HepG2 (cell line): ENCODE measurements around the gene SLC38A3. TPM values are rescaled to one million over a fixed set of nuclear protein-coding genes. Genes with fewer than 3 reads are reported as not detected.

Experiments
- AKNA ChIP-seq: sonication (generic); formaldehyde crosslinking; IDR thresholded peaks from 2 replicates; pipeline ENCODE4 v1.4.0; 2020; ENCODE audit warnings: missing genetic modification reagents, borderline replicate concordance
- CENPBD1 ChIP-seq: sonication (generic); formaldehyde crosslinking; IDR thresholded peaks from 2 replicates; pipeline ENCODE4 v1.8.0; 2022; ENCODE audit warnings: missing genetic modification reagents, low read depth, mild to moderate bottlenecking, borderline replicate concordance
- CENPX ChIP-seq: sonication (generic); formaldehyde crosslinking; IDR thresholded peaks from 2 replicates; pipeline ENCODE4 v1.9.0; 2021; ENCODE audit warnings: mild to moderate bottlenecking, missing genetic modification reagents, moderate library complexity
- DRAP1 ChIP-seq: IDR thresholded peaks from 2 replicates; pipeline ENCODE4 v1.6.1; 2016; ENCODE audit warnings: missing genetic modification reagents, missing compliant biosample characterization
- E2F1 ChIP-seq: sonication (generic); formaldehyde crosslinking; IDR thresholded peaks from 2 replicates; pipeline ENCODE4 v1.5.0; 2020; ENCODE audit warnings: missing genetic modification reagents
- GABPB1 ChIP-seq: IDR thresholded peaks from 2 replicates; pipeline ENCODE4 v1.6.1; 2016; ENCODE audit warnings: mild to moderate bottlenecking, missing genetic modification reagents, moderate library complexity, missing compliant biosample characterization
- GATAD2A ChIP-seq: IDR thresholded peaks from 2 replicates; pipeline ENCODE4 v1.6.1; 2016
- KLF12 ChIP-seq: sonication (generic); formaldehyde crosslinking; IDR thresholded peaks from 2 replicates; pipeline ENCODE4 v1.4.0; 2020; ENCODE audit warnings: missing genetic modification reagents, borderline replicate concordance
- MLLT10 ChIP-seq: sonication (generic); formaldehyde crosslinking; IDR thresholded peaks from 2 replicates; pipeline ENCODE4 v1.4.0; 2020; ENCODE audit warnings: missing genetic modification reagents
- MTERF4 ChIP-seq: sonication (generic); formaldehyde crosslinking; IDR thresholded peaks from 2 replicates; pipeline ENCODE4 v1.8.0; 2023; ENCODE audit warnings: mild to moderate bottlenecking, missing genetic modification reagents
- NONO ChIP-seq, 2 experiments: fragments of 450-650 bp in 1 of 2; sonication (generic) in 1 of 2; formaldehyde crosslinking in 1 of 2; IDR thresholded peaks in 1 of 2; conservative IDR thresholded peaks in 1 of 2; 2 replicates each; pipeline versions ENCODE4 v1.6.1 to v1.8.0; 2017 to 2022; ENCODE audit warnings: mild to moderate bottlenecking in 1 of 2, missing genetic modification reagents in 1 of 2, moderate library complexity in 1 of 2
- PCBP2 ChIP-seq: fragments of 200-400 bp; formaldehyde crosslinking; optimal IDR thresholded peaks from 2 replicates; pipeline ENCODE3; 2018; ENCODE audit warnings: low read length, low read depth; ENCODE audit not compliant: poor library complexity, severe bottlenecking
- TFDP1 ChIP-seq: IDR thresholded peaks from 2 replicates; pipeline ENCODE4 v1.6.1; 2016; ENCODE audit warnings: missing compliant biosample characterization, missing genetic modification reagents, borderline replicate concordance
- ZFP91 ChIP-seq: sonication (generic); formaldehyde crosslinking; IDR thresholded peaks from 2 replicates; pipeline ENCODE4 v1.9.0; 2022; ENCODE audit warnings: missing genetic modification reagents, mild to moderate bottlenecking, borderline replicate concordance
- ZIK1 ChIP-seq: sonication (generic); formaldehyde crosslinking; IDR thresholded peaks from 2 replicates; pipeline ENCODE4 v1.5.0; 2020; ENCODE audit warnings: mild to moderate bottlenecking, low read depth, missing genetic modification reagents, borderline replicate concordance
- ZNF230 ChIP-seq: sonication (generic); formaldehyde crosslinking; IDR thresholded peaks from 2 replicates; pipeline ENCODE4 v1.4.0; 2020; ENCODE audit warnings: mild to moderate bottlenecking, missing genetic modification reagents
- ZNF605 ChIP-seq: sonication (generic); formaldehyde crosslinking; IDR thresholded peaks from 2 replicates; pipeline ENCODE4 v1.8.0; 2022; ENCODE audit warnings: mild to moderate bottlenecking, missing genetic modification reagents
- ZNF615 ChIP-seq: sonication (generic); formaldehyde crosslinking; IDR thresholded peaks from 2 replicates; pipeline ENCODE4 v1.5.0; 2020; ENCODE audit warnings: mild to moderate bottlenecking, missing genetic modification reagents, borderline replicate concordance
- ZNF790 ChIP-seq: sonication (generic); formaldehyde crosslinking; IDR thresholded peaks from 2 replicates; pipeline ENCODE4 v1.8.0; 2022; ENCODE audit warnings: missing genetic modification reagents, mild to moderate bottlenecking, borderline replicate concordance
- polyA plus RNA-seq, 8 experiments: library from polyadenylated mRNA; depleted of rRNA in 3 of 8; stranded (reverse) in 7 of 8; unstranded in 1 of 8; fragments of >200 nt; fragmentation: Illumina TruSeq in 4 of 8; extraction: Trizol in 4 of 8; gene quantifications; 2 replicates each; pipeline versions ENCODE4 v1.2.1 to v1.2.3, GENCODE V29; 2011 to 2016; ENCODE audit warnings: low read depth in 4 of 8, missing spikeins in 1 of 8, mixed read lengths in 1 of 8; ENCODE audit not compliant: insufficient read depth in 1 of 8
- total RNA-seq, 5 experiments: library from RNA; depleted of rRNA; stranded (reverse); fragments of >200 nt; fragmentation: Illumina TruSeq; extraction: Trizol; gene quantifications; 2 replicates each; pipeline ENCODE4 v1.2.3, GENCODE V29; 2016; ENCODE audit warnings: low read depth in 1 of 5

Gene SLC38A3
- total and polyA plus RNA-seq, 2 of the 13 experiments (the other 11 are each of a cell fraction or from before 2014, with no cell fraction given): 29.8 to 164 TPM

- TF ChIP-seq TFDP1 (CRISPR knock-in tag) (no peak), CENPX (CRISPR knock-in tag) (no peak), E2F1 (CRISPR knock-in tag) (no peak), ZNF230 (no peak), AKNA (no peak), ZNF790 (peak; percentile 35; the same call in 1 of the 2 replicates), ZNF615 (CRISPR knock-in tag) (no peak), DRAP1 (CRISPR knock-in tag) (no peak; the same call in 1 of the 2 replicates), CENPBD1 (CRISPR knock-in tag) (no peak), MTERF4 (no peak), ZNF605 (peak; percentile 68; the same call in 1 of the 2 replicates), GATAD2A (no peak), ZIK1 (CRISPR knock-in tag) (no peak), ZFP91 (CRISPR knock-in tag) (0 out of 2 replicates have a peak, but pooled peaks have one; percentile 3), NONO (IDR thresholded peaks at IDR 0.05) (no peak), NONO (CRISPR knock-in tag; conservative IDR thresholded peaks at IDR 0.05) (no peak), PCBP2 (no peak), MLLT10 (CRISPR knock-in tag) (no peak), GABPB1 (no peak), KLF12 (CRISPR knock-in tag) (no peak)
Measured at GRCh38 chr3:50210176-50210509, 5.1 kb downstream of the SLC38A3 start (continued).
